Tibial artery (tissue), 4 donors: ENCODE data around the gene SARNP.
A peak's percentile ranks its signal among the peaks of the same experiment; 100 is the strongest.

Experiments
- DNase-seq, 2 donors: peaks; one replicate each; pipeline ENCODE4 v3.0.0-alpha.2; 2019
- H3K27ac ChIP-seq, 2 donors: fragments of 200-600 bp; sonication (generic) in 1 of 2; 1 replicate in 1 of 2; 2 replicates in 1 of 2; pipeline ENCODE4 v1.5.1; 2018 to 2019; ENCODE audit warnings: mild to moderate bottlenecking in 1 of 2
- H3K27me3 ChIP-seq, 2 donors: fragments of 200-600 bp; sonication (generic) in 1 of 2; one replicate each; pipeline versions ENCODE4 v1.5.1 to v1.6.0; 2016 to 2019
- H3K36me3 ChIP-seq, 3 donors: fragments of 200-600 bp; sonication (generic) in 2 of 3; one replicate each; pipeline ENCODE4 v1.5.1; 2016 to 2019; ENCODE audit warnings: mild to moderate bottlenecking in 2 of 3
- H3K4me1 ChIP-seq, 4 donors: fragments of 200-600 bp; sonication (generic) in 2 of 4; 1 replicate in 3 of 4; 2 replicates in 1 of 4; pipeline ENCODE4 v1.5.1; 2016 to 2019
- H3K4me3 ChIP-seq, 2 donors: fragments of 200-600 bp; sonication (generic) in 1 of 2; 1 replicate in 1 of 2; 2 replicates in 1 of 2; pipeline ENCODE4 v1.5.1; 2018 to 2019; ENCODE audit warnings: mild to moderate bottlenecking in 2 of 2
- H3K9me3 ChIP-seq, 3 donors: fragments of 200-600 bp; sonication (generic) in 1 of 3; one replicate each; pipeline ENCODE4 v1.5.1; 2016 to 2019
- intact Hi-C: fragments of 100-400 bp; cut with DNase I; formaldehyde crosslinking; loops from one replicate; pipeline ENCODE4 v1.15.0; 2023; ENCODE audit warnings: low total_unique reads
- TF ChIP-seq, protein P1 (sequence below), 2 experiments: fragments of 200-600 bp in 1 of 2; fragments of 450-650 bp in 1 of 2; IDR thresholded peaks; one replicate each; pipeline ENCODE4 v1.5.1; 2017 to 2019; ENCODE audit warnings: antibody characterized with exemption in 2 of 2, mild to moderate bottlenecking in 1 of 2, moderate library complexity in 1 of 2

Gene SARNP

DNA sequence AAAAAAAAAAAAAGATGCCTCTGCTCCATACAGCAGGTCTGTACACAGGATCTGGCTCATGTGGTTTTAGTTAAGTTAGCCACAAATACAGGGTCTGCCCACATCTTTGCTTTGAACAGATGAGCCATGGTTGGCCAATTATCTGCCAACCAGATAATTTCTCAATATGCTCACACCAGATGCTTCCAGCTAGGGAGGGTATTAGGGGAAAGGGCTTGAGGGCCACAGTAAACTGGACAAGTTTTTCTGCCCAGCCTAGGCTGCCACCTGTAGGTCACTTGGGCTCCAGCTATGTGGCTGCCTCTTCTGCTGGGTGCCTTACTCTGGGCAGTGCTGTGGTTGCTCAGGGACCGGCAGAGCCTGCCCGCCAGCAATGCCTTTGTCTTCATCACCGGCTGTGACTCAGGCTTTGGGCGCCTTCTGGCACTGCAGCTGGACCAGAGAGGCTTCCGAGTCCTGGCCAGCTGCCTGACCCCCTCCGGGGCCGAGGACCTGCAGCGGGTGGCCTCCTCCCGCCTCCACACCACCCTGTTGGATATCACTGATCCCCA lies 96.6 kb downstream of the SARNP start:
- DNase-seq, result peak; percentile 86 to 96
- peak overlapping the region; percentile 96 to 98 for H3K27ac ChIP-seq
- no peaks in the 10 kb centered on the region for H3K27me3 ChIP-seq
- H3K4me3 ChIP-seq, result peak overlapping the region; percentile 15 to 42
- intact Hi-C loops, result loop anchor here (5.0 kb wide), 1 partner anchor 39 kb away; a partner anchor contains a TSS
- TF ChIP-seq, protein P1, sequence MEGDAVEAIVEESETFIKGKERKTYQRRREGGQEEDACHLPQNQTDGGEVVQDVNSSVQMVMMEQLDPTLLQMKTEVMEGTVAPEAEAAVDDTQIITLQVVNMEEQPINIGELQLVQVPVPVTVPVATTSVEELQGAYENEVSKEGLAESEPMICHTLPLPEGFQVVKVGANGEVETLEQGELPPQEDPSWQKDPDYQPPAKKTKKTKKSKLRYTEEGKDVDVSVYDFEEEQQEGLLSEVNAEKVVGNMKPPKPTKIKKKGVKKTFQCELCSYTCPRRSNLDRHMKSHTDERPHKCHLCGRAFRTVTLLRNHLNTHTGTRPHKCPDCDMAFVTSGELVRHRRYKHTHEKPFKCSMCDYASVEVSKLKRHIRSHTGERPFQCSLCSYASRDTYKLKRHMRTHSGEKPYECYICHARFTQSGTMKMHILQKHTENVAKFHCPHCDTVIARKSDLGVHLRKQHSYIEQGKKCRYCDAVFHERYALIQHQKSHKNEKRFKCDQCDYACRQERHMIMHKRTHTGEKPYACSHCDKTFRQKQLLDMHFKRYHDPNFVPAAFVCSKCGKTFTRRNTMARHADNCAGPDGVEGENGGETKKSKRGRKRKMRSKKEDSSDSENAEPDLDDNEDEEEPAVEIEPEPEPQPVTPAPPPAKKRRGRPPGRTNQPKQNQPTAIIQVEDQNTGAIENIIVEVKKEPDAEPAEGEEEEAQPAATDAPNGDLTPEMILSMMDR (IDR thresholded peaks at IDR 0.05), result peak; percentile 72 to 75
- H3K4me1 ChIP-seq, result peaks cover 5 to 92% (median 78%) of the 10 kb centered on the region in 4 donors
- no peaks in the 10 kb centered on the region for H3K9me3 ChIP-seq
- peaks cover 13 to 24% (median 22%) of the 10 kb centered on the region in 3 donors for H3K36me3 ChIP-seq

DNA sequence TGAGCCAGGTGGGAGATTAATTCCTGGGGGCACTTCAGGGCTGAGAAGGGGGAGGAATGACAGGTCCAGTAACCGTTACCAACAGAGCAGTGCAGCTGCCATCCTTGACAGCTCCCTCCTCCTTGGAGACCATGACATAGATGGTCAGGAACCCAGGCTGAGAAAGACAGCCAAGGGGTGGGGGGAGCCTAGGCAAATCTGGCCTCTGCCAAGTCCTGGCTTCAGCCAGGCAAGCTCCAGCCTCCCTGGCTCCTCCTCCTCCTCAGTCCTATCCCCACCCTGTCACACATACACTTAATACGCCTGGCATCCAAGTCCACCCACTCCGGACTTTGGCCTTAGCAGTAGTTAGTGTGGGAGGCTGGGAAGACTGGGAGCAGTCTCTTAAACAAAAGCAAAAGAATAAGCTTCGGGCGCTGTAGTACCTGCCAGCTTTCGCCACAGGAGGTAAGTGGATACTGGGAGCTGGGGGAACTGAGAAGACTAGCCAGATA lies 97.4 kb downstream of the SARNP start, which contains the start of gene RDH5:
Gene RDH5 (plus strand): TSS at position 323 of the 494 bp plus-strand sequence. CDS start 792 bp downstream, outside the sequence.
- peak within 1 kb of the TSS; percentile 33 to 42 for H3K4me3 ChIP-seq
- intact Hi-C loops, result loop anchor here (5.0 kb wide), 1 partner anchor 38 kb away; a partner anchor contains a TSS
- TF ChIP-seq, protein P1 (IDR thresholded peaks at IDR 0.05), result no peak
- peaks cover 5 to 90% (median 80%) of the 10 kb centered on the region in 4 donors for H3K4me1 ChIP-seq
- peak within 1 kb of the TSS; percentile 96 to 98 for H3K27ac ChIP-seq
- H3K27me3 ChIP-seq, result no peaks in the 10 kb centered on the region
- peaks cover 4 to 16% (median 14%) of the 10 kb centered on the region in 3 donors for H3K36me3 ChIP-seq
- peak; percentile 76 to 95 for DNase-seq
- H3K9me3 ChIP-seq, result no peaks in the 10 kb centered on the region

DNA sequence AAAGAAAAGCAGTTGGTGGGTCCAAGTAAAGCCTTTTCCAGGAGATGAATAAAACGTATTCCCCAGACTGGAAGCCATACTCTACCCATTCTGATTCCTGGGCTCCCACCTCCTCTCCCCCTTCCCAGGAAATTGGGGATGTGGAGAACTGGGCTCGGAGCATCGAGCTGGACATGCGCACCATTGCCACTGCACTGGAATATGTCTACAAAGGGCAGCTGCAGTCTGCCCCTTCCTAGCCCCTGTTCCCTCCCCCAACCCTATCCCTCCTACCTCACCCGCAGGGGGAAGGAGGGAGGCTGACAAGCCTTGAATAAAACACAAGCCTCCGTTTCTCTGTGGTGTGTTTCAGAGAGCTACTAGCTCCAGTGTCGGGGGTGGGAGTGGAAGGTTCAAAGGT lies 98.2 kb downstream of the SARNP start:
- DNase-seq, result no peak
- TF ChIP-seq, protein P1 (IDR thresholded peaks at IDR 0.05), result no peak
- Histone ChIP-seq H3K27me3 (no peaks in the 10 kb centered on the region), H3K4me1 (peaks cover 5 to 90% (median 81%) of the 10 kb centered on the region in 4 donors), H3K4me3 (no peak overlapping the region), H3K36me3 (peaks cover 0 to 8% (median 8%) of the 10 kb centered on the region in 3 donors), H3K9me3 (no peaks in the 10 kb centered on the region), H3K27ac (peak overlapping the region; percentile 96 to 98)
- intact Hi-C loops, result no loop called here

DNA sequence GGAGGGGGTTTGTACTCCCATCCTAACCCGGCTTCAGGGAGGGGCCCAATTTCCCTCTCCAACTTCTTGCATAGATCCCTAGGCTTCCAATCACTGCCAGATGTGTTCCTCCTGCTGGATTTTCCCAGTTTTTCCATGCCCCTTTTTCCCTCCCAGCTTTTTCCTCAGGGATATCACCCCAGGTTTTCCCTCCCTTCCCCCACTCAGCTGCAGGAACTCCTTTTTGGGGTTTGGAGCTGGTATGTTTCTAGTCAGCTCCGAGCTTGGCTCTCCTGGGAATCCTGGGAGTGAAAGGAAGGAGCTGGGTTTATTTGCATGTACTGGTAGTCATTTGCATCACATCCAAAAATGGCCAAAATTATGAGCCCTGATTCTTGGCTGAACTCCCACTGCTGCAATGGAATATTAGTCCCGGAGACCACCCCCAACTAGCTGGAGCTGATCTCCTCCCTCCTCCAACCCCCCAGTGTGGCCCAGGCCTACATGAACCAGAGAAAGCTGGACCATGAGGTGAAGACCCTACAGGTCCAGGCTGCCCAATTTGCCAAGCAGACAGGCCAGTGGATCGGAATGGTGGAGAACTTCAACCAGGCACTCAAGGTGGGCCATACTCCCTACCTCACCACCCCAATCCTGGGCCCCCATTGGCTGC lies 98.8 kb downstream of the SARNP start:
- no peak overlapping the region for H3K4me3 ChIP-seq
- TF ChIP-seq, protein P1 (IDR thresholded peaks at IDR 0.05), result no peak
- H3K36me3 ChIP-seq, result peaks cover 0 to 2% (median 2%) of the 10 kb centered on the region in 3 donors
- DNase-seq, result no peak
- H3K27me3 ChIP-seq, result no peaks in the 10 kb centered on the region
- peak overlapping the region; percentile 96 to 98 for H3K27ac ChIP-seq
- intact Hi-C loops, result no loop called here
- peaks cover 5 to 89% (median 75%) of the 10 kb centered on the region in 4 donors for H3K4me1 ChIP-seq
- no peaks in the 10 kb centered on the region for H3K9me3 ChIP-seq

DNA sequence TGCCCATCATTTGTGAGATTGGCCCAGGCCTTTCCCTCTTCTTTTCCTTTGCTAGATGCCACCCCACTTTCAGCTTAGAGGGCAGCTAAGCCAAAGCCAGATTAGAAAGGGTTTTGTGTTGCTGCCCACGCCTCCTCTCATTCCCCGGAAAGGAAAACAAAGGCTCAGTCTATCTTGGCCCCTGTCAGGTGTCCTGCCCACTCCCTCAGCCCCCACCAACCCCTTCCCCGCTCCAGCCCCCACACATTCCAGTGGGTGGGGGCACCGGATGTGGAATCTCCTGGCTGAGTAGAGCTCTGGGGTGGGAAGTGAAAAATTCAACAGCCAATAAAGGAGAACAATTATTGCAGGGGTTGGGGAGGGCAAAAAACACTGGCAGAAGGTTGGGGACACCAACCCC lies 99.5 kb downstream of the SARNP start:
- Histone ChIP-seq H3K27ac (peak overlapping the region; percentile 96 to 98), H3K9me3 (no peaks in the 10 kb centered on the region), H3K27me3 (no peaks in the 10 kb centered on the region), H3K4me3 (no peak overlapping the region), H3K36me3 (no peaks in the 10 kb centered on the region), H3K4me1 (peaks cover 5 to 90% (median 76%) of the 10 kb centered on the region in 4 donors)
- intact Hi-C loops, result no loop called here
- TF ChIP-seq, protein P1 (IDR thresholded peaks at IDR 0.05), result no peak
- no peak for DNase-seq
